ENCODE data around the gene ZNF263.
A peak's percentile ranks its signal among the peaks of the same experiment; 100 is the strongest.

Gene ZNF263

GRCh38 chr16:3328104-3328503 lies 44.8 kb downstream of the ZNF263 start (continued):
- TF ChIP-seq KLF1 (tag by site-specific recombination; IDR thresholded peaks at IDR 0.05) (no peak), OVOL3 (tag by site-specific recombination; IDR thresholded peaks at IDR 0.05) (0 out of 2 replicates have a peak, but pooled peaks have one; percentile 41)

GRCh38 chr16:3328643-3329042 lies 45.4 kb downstream of the ZNF263 start:
- Histone ChIP-seq H3K4me1 (ENCODE audit: control insufficient read depth, insufficient read depth, low read length) (no peaks in the 10 kb centered on the region), H3K27ac (ENCODE audit: extremely low read depth, low read depth, low read length) (no peak overlapping the region), H3K9me3 (ENCODE audit: control insufficient read depth, insufficient read depth, low read depth, low read length) (no peaks in the 10 kb centered on the region), H3K36me3 (ENCODE audit: control insufficient read depth in 2 of 2, insufficient read depth in 1 of 2, low read length in 2 of 2) (no peaks in the 10 kb centered on the region), H3K4me3 (ENCODE audit: low read depth, low read length) (no peak overlapping the region)
- POLR2A ChIA-PET, result no interaction called here
- CTCF ChIA-PET, result no interaction called here
- TF ChIP-seq BCL11B (tag by site-specific recombination; IDR thresholded peaks at IDR 0.05; ENCODE audit: low read depth), result no peak
- no peak for TF ChIP-seq INSM2 (tag by site-specific recombination; IDR thresholded peaks at IDR 0.05)
- no peak for TF ChIP-seq ZNF324 (tag by site-specific recombination; IDR thresholded peaks at IDR 0.05)
- TF ChIP-seq ZNF280C (tag by site-specific recombination; IDR thresholded peaks at IDR 0.05), result no peak
- no peak for TF ChIP-seq ZSCAN23 (tag by site-specific recombination; IDR thresholded peaks at IDR 0.05)
- no peak for TF ChIP-seq AEBP2 (tag by site-specific recombination; IDR thresholded peaks at IDR 0.05; ENCODE audit: borderline replicate concordance)
- no peak for TF ChIP-seq ZIC2 (tag by site-specific recombination; IDR thresholded peaks at IDR 0.05)
- TF ChIP-seq PATZ1 (tag by site-specific recombination; IDR thresholded peaks at IDR 0.05), result no peak
- no peak for TF ChIP-seq ZNF792 (tag by site-specific recombination; IDR thresholded peaks at IDR 0.05)
- TF ChIP-seq ZBTB20 (tag by site-specific recombination; IDR thresholded peaks at IDR 0.05), result no peak
- TF ChIP-seq ZNF157 (tag by site-specific recombination; IDR thresholded peaks at IDR 0.05), result no peak

Measured in HEK293 (cell line).